ENCODE measurements around the gene AK3. TPM values are rescaled to one million over a fixed set of nuclear protein-coding genes. Genes with fewer than 3 reads are reported as not detected.

The AK3 gene
- total and polyA plus RNA-seq, 9 of the 15 experiments (the other 6 are each of a cell fraction or from before 2014, with no cell fraction given): 12.2 to 78.6 (median 41.8) TPM

DNA sequence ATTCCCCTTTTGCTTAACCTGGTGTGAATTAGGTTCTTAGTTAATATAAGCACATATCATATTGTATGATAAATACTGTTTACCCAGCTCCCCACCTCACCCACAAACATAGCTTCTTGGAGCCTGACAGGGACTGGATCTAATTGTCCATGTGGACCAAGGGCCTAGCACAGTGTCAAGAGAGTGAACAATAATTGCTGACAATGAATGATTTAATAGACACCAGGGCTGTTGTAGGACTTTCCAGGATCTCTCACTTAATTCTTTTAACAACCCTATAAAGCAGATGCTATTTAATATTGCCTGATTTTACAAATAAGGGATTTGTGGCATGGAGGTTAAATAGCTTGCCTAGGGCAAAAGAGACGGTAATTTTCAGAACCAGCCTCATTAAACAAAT lies 24.8 kb downstream of the AK3 start:
- in situ Hi-C loops (cut with MboI) (no loop called here), intact Hi-C loops (cut with micrococcal nuclease) (no loop called here)
- no peak for DNase-seq (ENCODE audit: extremely low read depth in 1 of 4, low spot score in 3 of 4)
- no peak overlapping the region for H2AFZ ChIP-seq (ENCODE audit: low read depth, low read length)
- 94% methylated on average over 1 of the region's 1 CpG for WGBS (ENCODE audit: insufficient coverage, low coverage, missing lambda C conversion rate)
- H3K4me3 ChIP-seq: no peak overlapping the region
- FAIRE-seq: no peak
- no peaks in the 10 kb centered on the region for H3K79me2 ChIP-seq (ENCODE audit: control insufficient read depth, insufficient read depth, low read length)
- ChIA-PET POLR2A (interaction anchor here (0.7 kb wide), 1 partner anchor 13 kb away, joined by 3 read pairs; no protein-coding TSS in a partner anchor), CTCF (ENCODE audit: low intra/inter-chr PET ratio) (no interaction called here)
- no peaks in the 10 kb centered on the region for H3K27me3 ChIP-seq (ENCODE audit: control insufficient read depth in 2 of 2, insufficient read depth in 2 of 2, low read length in 2 of 2)
- TF ChIP-seq CHD2 (IDR thresholded peaks at IDR 0.05; ENCODE audit: low read depth, low read length) (no peak), CREB5 (CRISPR knock-in tag; IDR thresholded peaks at IDR 0.05) (no peak), SMARCA4 (IDR thresholded peaks at IDR 0.05) (no peak), RB1 (IDR thresholded peaks at IDR 0.05; ENCODE audit: low read depth) (no peak), PTTG1 (tag; IDR thresholded peaks at IDR 0.05; ENCODE audit: low read depth) (no peak), ZNF197 (CRISPR knock-in tag; IDR thresholded peaks at IDR 0.05; ENCODE audit: low read depth) (no peak), SNRNP70 (optimal IDR thresholded peaks at IDR 0.05; ENCODE audit: low read depth, low read length) (no peak), ZBTB33 (CRISPR knock-in tag; IDR thresholded peaks at IDR 0.05) (no peak), ZNF551 (CRISPR knock-in tag; IDR thresholded peaks at IDR 0.05) (no peak)
- TF ChIP-seq, protein P1, sequence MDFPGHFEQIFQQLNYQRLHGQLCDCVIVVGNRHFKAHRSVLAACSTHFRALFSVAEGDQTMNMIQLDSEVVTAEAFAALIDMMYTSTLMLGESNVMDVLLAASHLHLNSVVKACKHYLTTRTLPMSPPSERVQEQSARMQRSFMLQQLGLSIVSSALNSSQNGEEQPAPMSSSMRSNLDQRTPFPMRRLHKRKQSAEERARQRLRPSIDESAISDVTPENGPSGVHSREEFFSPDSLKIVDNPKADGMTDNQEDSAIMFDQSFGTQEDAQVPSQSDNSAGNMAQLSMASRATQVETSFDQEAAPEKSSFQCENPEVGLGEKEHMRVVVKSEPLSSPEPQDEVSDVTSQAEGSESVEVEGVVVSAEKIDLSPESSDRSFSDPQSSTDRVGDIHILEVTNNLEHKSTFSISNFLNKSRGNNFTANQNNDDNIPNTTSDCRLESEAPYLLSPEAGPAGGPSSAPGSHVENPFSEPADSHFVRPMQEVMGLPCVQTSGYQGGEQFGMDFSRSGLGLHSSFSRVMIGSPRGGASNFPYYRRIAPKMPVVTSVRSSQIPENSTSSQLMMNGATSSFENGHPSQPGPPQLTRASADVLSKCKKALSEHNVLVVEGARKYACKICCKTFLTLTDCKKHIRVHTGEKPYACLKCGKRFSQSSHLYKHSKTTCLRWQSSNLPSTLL (IDR thresholded peaks at IDR 0.05): no peak
- TF ChIP-seq, protein P2, sequence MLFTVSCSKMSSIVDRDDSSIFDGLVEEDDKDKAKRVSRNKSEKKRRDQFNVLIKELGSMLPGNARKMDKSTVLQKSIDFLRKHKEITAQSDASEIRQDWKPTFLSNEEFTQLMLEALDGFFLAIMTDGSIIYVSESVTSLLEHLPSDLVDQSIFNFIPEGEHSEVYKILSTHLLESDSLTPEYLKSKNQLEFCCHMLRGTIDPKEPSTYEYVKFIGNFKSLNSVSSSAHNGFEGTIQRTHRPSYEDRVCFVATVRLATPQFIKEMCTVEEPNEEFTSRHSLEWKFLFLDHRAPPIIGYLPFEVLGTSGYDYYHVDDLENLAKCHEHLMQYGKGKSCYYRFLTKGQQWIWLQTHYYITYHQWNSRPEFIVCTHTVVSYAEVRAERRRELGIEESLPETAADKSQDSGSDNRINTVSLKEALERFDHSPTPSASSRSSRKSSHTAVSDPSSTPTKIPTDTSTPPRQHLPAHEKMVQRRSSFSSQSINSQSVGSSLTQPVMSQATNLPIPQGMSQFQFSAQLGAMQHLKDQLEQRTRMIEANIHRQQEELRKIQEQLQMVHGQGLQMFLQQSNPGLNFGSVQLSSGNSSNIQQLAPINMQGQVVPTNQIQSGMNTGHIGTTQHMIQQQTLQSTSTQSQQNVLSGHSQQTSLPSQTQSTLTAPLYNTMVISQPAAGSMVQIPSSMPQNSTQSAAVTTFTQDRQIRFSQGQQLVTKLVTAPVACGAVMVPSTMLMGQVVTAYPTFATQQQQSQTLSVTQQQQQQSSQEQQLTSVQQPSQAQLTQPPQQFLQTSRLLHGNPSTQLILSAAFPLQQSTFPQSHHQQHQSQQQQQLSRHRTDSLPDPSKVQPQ (CRISPR knock-in tag; IDR thresholded peaks at IDR 0.05; ENCODE audit: borderline replicate concordance): no peak
- H3K4me1 ChIP-seq (replicated peaks in 1 of 2; ENCODE audit: control insufficient read depth in 2 of 2, insufficient read depth in 2 of 2, low read length in 2 of 2): no peaks in the 10 kb centered on the region
- no peak for ATAC-seq
- no peak overlapping the region for H3K9ac ChIP-seq (ENCODE audit: insufficient read depth in 1 of 2, low read depth in 2 of 2, low read length in 2 of 2)
- no TSS peak for BruUV-seq (replicated peaks)
- H3K27ac ChIP-seq (ENCODE audit: extremely low read depth, low read depth, low read length): no peak overlapping the region
- H3K4me2 ChIP-seq (ENCODE audit: insufficient read depth, low read length): no peak overlapping the region
- no peaks in the 10 kb centered on the region for H4K20me1 ChIP-seq (replicated peaks; ENCODE audit: control insufficient read depth, insufficient read depth, low read length)
- H3K9me3 ChIP-seq (replicated peaks; ENCODE audit: control insufficient read depth, insufficient read depth, low read depth, low read length): no peaks in the 10 kb centered on the region; the same call in 1 of the 2 replicates
- peaks cover 83% of the 10 kb centered on the region for H3K36me3 ChIP-seq (ENCODE audit: control insufficient read depth, insufficient read depth, low read length)
- H3K9me1 ChIP-seq (ENCODE audit: control insufficient read depth, insufficient read depth, low read length): no peaks in the 10 kb centered on the region

Data from K562 (cell line).